ENCODE results near the gene RSPH9.

DNA sequence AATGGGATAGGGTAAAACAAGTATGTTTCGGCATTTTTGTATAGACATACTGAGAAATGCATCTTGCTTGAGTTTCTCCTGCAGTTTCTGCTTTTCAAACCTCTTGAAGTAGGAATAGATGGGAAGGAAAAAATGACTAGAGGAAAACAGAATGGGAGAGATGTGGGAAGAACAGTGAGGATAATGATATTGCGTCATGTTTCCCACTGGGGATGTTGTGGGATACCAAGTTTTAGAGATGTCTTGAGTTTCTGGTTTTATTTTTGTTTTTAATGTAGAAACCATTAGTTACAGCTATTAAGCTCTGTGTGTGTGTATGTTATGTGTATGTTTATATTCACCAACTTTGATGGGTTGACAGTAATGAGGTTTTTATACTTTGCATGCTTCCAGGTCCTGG is 44.2 kb upstream of the RSPH9 start:
- TF ChIP-seq, protein P1, sequence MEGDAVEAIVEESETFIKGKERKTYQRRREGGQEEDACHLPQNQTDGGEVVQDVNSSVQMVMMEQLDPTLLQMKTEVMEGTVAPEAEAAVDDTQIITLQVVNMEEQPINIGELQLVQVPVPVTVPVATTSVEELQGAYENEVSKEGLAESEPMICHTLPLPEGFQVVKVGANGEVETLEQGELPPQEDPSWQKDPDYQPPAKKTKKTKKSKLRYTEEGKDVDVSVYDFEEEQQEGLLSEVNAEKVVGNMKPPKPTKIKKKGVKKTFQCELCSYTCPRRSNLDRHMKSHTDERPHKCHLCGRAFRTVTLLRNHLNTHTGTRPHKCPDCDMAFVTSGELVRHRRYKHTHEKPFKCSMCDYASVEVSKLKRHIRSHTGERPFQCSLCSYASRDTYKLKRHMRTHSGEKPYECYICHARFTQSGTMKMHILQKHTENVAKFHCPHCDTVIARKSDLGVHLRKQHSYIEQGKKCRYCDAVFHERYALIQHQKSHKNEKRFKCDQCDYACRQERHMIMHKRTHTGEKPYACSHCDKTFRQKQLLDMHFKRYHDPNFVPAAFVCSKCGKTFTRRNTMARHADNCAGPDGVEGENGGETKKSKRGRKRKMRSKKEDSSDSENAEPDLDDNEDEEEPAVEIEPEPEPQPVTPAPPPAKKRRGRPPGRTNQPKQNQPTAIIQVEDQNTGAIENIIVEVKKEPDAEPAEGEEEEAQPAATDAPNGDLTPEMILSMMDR (conservative IDR thresholded peaks at IDR 0.05; ENCODE audit: low read depth, low read length) = no peak
- no peak for TF ChIP-seq EZH2 (IDR thresholded peaks at IDR 0.05; ENCODE audit: low read length, unreplicated experiment)
- no peak for TF ChIP-seq EZH2phosphoT487 (IDR thresholded peaks at IDR 0.05; ENCODE audit: borderline replicate concordance, low read length)

Measured in PC-3 (cell line).